K562 (cell line): Measurements from ENCODE around the gene VARS1. TPM values are rescaled to one million over a fixed set of nuclear protein-coding genes. Genes with fewer than 3 reads are reported as not detected.
A peak's percentile ranks its signal among the peaks of the same experiment; 100 is the strongest.

Experiments
- BRD9 ChIP-seq: fragments of 450-650 bp; IDR thresholded peaks from 2 replicates; pipeline ENCODE4 v1.6.1; 2018; ENCODE audit warnings: low read depth; ENCODE audit not compliant: partially characterized antibody
- MAFF ChIP-seq: IDR thresholded peaks from 2 replicates; pipeline ENCODE4 v1.6.1; 2012; ENCODE audit warnings: low read length, improper control_type of control experiment
- MEIS2 ChIP-seq: fragments of 450-650 bp; IDR thresholded peaks from 2 replicates; pipeline ENCODE4 v1.6.1; 2014; ENCODE audit warnings: mild to moderate bottlenecking; ENCODE audit not compliant: partially characterized antibody
- TEAD4 ChIP-seq, 2 experiments: sonication (generic) in 1 of 2; formaldehyde crosslinking in 1 of 2; IDR thresholded peaks; 2 replicates each; pipeline versions ENCODE4 v1.6.1 to v1.8.0; 2012 to 2022; ENCODE audit warnings: borderline replicate concordance in 1 of 2, inconsistent platforms in 1 of 2, low read length in 1 of 2, mild to moderate bottlenecking in 1 of 2, missing genetic modification reagents in 1 of 2
- TRIM24 ChIP-seq, 2 experiments: fragments of 450-650 bp; IDR thresholded peaks; 2 replicates each; pipeline ENCODE4 v1.6.1; 2016
- U2AF2 ChIP-seq: fragments of 200-400 bp; formaldehyde crosslinking; optimal IDR thresholded peaks from 2 replicates; pipeline ENCODE3; 2017; ENCODE audit warnings: low read depth, mild to moderate bottlenecking, low read length
- ZEB2 ChIP-seq: fragments of 450-650 bp; IDR thresholded peaks from 2 replicates; pipeline ENCODE4 v1.6.1; 2016
- ZKSCAN8 ChIP-seq: fragments of 200-800 bp; sonication (Bioruptor generic); IDR thresholded peaks from 2 replicates; pipeline ENCODE4 v1.6.1; 2016; ENCODE audit warnings: missing genetic modification characterization, missing compliant biosample characterization
- ZNF589 ChIP-seq: fragments of 200-800 bp; sonication (Bioruptor generic); IDR thresholded peaks from 2 replicates; pipeline ENCODE4 v1.6.1; 2016; ENCODE audit warnings: low read depth, missing genetic modification characterization, missing compliant biosample characterization
- ZZZ3 ChIP-seq: fragments of 450-650 bp; IDR thresholded peaks from 2 replicates; pipeline ENCODE4 v1.6.1; 2016; ENCODE audit warnings: antibody characterized with exemption, mild to moderate bottlenecking, moderate library complexity
- polyA plus RNA-seq, 8 experiments: library from polyadenylated mRNA; depleted of rRNA in 4 of 8; stranded (reverse) in 5 of 8; unstranded in 3 of 8; fragments of >200 nt; fragmentation: Nextera tagmentation in 2 of 8; fragmentation: Illumina TruSeq in 1 of 8; extraction: Ambion mirVana in 2 of 8; extraction: Trizol in 1 of 8; gene quantifications; 2 replicates each; pipeline versions ENCODE4 v1.2.1 to v1.2.3, GENCODE V29; 2011 to 2014; ENCODE audit warnings: inconsistent platforms in 1 of 8, missing spikeins in 1 of 8
- total RNA-seq, 7 experiments: library from RNA; depleted of rRNA in 6 of 7; stranded (reverse); fragments of >200 nt in 6 of 7; fragmentation: Illumina TruSeq in 2 of 7; extraction: Trizol in 2 of 7; gene quantifications; 2 replicates each; pipeline versions ENCODE4 v1.2.1 to v1.2.3, GENCODE V29; 2011 to 2021; ENCODE audit warnings: low replicate concordance in 1 of 7
- TF ChIP-seq, protein P1 (sequence below): fragments of 450-650 bp; IDR thresholded peaks from 2 replicates; pipeline ENCODE4 v1.6.1; 2018; ENCODE audit warnings: mild to moderate bottlenecking, low read depth; ENCODE audit not compliant: partially characterized antibody
- TF ChIP-seq, protein P2 (sequence below), 2 experiments: fragments of 450-650 bp; IDR thresholded peaks; 2 replicates each; pipeline ENCODE4 v1.6.1; 2016; ENCODE audit warnings: mild to moderate bottlenecking in 2 of 2, borderline replicate concordance in 1 of 2, low read depth in 1 of 2, moderate library complexity in 1 of 2
- TF ChIP-seq, protein P3 (sequence below): fragments of 450-650 bp; IDR thresholded peaks from 2 replicates; pipeline ENCODE4 v1.6.1; 2016; ENCODE audit warnings: borderline replicate concordance
- TF ChIP-seq, protein P4 (sequence below): fragments of 250-450 bp; sonication (Bioruptor Pico); IDR thresholded peaks from 2 replicates; pipeline ENCODE4 v1.8.0; 2022; ENCODE audit warnings: inconsistent platforms, mild to moderate bottlenecking, moderate library complexity, borderline replicate concordance

Gene VARS1
- total and polyA plus RNA-seq, 9 of the 15 experiments (the other 6 are each of a cell fraction or from before 2014, with no cell fraction given) = 2.9 to 488 (median 130) TPM

DNA sequence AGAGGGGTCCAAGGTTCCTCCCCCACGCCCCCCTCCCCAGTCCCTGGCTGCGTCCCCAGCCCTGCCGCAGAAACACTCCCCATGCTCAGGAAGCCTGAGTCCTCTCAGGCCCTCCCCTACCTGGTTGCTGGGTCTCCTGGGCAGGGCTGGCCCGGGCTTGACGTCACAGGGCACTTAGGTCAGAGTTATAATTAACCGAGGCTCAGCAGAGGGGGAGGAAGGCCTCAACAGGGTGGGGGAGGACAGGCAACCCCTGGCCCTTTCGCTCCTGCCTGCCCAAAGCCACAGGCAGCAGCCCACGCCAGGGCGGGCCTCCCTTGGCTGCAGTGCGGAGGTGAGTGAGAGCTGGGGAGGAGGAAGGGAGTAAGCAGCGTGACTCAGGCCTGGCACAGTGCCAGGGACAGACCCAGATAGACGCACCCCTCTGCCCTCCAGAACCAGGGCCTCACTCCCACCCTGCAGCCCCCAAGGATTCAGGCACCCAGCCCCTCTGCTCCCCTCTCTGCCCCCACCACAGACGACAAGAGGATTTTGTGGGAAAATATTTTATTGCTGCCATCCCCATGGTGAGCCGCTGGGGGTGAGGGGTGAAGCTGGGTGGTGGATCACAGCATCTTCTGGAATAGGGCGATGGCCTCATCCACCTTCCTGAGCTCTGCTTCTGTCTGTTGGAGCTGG, 18.4 kb downstream of the VARS1 start, which contains the start of gene VWA7 (continued):
- TF ChIP-seq ZKSCAN8 = no peak
- peak; percentile 35; the same call in 1 of the 2 replicates for TF ChIP-seq MAFF
- peak; percentile 86 for TF ChIP-seq TEAD4 (IDR thresholded peaks at IDR 0.05; ENCODE audit: low read length)
- TF ChIP-seq TEAD4 (CRISPR knock-in tag; IDR thresholded peaks at IDR 0.05; ENCODE audit: borderline replicate concordance) = no peak
- TF ChIP-seq, protein P1, sequence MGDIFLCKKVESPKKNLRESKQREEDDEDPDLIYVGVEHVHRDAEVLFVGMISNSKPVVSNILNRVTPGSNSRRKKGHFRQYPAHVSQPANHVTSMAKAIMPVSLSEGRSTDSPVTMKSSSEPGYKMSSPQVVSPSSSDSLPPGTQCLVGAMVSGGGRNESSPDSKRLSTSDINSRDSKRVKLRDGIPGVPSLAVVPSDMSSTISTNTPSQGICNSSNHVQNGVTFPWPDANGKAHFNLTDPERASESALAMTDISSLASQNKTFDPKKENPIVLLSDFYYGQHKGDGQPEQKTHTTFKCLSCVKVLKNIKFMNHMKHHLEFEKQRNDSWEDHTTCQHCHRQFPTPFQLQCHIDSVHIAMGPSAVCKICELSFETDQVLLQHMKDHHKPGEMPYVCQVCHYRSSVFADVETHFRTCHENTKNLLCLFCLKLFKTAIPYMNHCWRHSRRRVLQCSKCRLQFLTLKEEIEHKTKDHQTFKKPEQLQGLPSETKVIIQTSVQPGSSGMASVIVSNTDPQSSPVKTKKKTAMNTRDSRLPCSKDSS = no peak
- no peak for TF ChIP-seq U2AF2
- TF ChIP-seq ZZZ3 = no peak
- TF ChIP-seq ZEB2 = peak; percentile 95
- TF ChIP-seq MEIS2 = peak; percentile 83
- peak; percentile 91 to 92 for TF ChIP-seq TRIM24 (IDR thresholded peaks at IDR 0.05)
- TF ChIP-seq BRD9 = peak; percentile 89
- TF ChIP-seq, protein P2, sequence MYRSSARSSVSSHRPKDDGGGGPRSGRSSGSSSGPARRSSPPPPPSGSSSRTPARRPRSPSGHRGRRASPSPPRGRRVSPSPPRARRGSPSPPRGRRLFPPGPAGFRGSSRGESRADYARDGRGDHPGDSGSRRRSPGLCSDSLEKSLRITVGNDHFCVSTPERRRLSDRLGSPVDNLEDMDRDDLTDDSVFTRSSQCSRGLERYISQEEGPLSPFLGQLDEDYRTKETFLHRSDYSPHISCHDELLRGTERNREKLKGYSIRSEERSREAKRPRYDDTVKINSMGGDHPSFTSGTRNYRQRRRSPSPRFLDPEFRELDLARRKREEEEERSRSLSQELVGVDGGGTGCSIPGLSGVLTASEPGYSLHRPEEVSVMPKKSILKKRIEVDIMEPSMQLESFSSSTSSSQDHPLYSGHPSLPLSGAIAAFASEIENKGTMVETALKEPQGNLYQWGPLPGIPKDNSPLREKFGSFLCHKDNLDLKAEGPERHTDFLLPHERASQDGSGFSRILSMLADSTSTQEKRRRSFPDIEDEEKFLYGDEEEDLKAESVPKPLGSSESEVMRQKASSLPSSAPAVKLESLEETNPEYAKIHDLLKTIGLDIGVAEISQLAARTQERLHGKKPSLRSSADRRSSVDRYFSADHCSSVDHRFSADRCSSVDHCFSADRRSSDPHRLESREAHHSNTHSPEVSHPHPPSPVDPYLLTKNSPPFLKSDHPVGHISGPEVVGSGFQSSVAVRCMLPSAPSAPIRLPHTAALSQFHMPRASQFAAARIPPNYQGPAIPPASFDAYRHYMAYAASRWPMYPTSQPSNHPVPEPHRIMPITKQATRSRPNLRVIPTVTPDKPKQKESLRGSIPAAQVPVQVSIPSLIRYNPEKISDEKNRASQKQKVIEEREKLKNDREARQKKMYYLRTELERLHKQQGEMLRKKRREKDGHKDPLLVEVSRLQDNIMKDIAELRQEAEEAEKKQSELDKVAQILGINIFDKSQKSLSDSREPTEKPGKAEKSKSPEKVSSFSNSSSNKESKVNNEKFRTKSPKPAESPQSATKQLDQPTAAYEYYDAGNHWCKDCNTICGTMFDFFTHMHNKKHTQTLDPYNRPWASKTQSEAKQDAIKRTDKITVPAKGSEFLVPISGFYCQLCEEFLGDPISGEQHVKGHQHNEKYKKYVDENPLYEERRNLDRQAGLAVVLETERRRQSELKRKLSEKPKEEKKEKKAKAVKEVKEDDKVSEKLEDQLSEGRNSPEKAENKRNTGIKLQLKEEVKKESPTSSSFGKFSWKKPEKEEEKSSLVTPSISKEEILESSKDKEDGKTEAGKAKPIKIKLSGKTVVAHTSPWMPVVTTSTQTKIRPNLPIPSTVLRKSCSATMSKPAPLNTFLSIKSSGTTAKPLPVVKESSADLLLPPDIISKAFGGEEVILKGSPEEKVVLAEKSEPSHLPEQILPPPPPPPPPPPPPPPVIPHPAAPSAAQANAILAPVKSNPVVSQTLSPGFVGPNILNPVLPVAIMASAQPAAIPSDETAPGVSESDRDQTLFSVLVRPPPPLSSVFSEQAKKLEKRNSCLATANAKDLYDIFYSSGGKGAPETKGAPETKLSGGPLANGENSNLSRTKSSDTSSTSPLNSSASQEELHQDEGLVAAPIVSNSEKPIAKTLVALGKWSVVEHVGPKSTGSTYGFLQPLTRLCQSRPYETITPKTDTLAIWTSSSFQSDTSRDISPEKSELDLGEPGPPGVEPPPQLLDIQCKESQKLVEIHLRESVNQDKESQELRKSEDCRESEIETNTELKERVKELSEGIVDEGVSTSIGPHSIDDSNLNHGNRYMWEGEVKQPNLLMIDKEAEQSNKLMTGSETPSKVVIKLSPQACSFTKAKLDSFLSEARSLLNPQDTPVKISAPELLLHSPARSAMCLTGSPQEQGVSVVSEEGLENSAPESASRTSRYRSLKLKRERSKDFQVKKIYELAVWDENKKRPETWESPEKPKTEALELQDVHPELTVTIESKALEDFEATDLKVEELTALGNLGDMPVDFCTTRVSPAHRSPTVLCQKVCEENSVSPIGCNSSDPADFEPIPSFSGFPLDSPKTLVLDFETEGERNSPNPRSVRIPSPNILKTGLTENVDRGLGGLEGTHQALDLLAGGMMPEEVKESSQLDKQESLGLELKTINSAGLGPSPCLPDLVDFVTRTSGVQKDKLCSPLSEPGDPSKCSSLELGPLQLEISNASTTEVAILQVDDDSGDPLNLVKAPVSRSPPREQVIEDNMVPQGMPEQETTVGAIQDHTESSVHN (IDR thresholded peaks at IDR 0.05; ENCODE audit: borderline replicate concordance in 1 of 2, low read depth in 1 of 2) = peak in 1 of 2 experiments; percentile 87; a peak in 2 of 4 replicates
- TF ChIP-seq ZNF589 (CRISPR knock-in tag) = peak; percentile 80
- TF ChIP-seq, protein P3, sequence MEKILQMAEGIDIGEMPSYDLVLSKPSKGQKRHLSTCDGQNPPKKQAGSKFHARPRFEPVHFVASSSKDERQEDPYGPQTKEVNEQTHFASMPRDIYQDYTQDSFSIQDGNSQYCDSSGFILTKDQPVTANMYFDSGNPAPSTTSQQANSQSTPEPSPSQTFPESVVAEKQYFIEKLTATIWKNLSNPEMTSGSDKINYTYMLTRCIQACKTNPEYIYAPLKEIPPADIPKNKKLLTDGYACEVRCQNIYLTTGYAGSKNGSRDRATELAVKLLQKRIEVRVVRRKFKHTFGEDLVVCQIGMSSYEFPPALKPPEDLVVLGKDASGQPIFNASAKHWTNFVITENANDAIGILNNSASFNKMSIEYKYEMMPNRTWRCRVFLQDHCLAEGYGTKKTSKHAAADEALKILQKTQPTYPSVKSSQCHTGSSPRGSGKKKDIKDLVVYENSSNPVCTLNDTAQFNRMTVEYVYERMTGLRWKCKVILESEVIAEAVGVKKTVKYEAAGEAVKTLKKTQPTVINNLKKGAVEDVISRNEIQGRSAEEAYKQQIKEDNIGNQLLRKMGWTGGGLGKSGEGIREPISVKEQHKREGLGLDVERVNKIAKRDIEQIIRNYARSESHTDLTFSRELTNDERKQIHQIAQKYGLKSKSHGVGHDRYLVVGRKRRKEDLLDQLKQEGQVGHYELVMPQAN = no peak
- TF ChIP-seq, protein P4, sequence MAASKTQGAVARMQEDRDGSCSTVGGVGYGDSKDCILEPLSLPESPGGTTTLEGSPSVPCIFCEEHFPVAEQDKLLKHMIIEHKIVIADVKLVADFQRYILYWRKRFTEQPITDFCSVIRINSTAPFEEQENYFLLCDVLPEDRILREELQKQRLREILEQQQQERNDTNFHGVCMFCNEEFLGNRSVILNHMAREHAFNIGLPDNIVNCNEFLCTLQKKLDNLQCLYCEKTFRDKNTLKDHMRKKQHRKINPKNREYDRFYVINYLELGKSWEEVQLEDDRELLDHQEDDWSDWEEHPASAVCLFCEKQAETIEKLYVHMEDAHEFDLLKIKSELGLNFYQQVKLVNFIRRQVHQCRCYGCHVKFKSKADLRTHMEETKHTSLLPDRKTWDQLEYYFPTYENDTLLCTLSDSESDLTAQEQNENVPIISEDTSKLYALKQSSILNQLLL (CRISPR knock-in tag) = no peak
